ENCODE data around the gene CAMTA1.

The CAMTA1 gene

DNA sequence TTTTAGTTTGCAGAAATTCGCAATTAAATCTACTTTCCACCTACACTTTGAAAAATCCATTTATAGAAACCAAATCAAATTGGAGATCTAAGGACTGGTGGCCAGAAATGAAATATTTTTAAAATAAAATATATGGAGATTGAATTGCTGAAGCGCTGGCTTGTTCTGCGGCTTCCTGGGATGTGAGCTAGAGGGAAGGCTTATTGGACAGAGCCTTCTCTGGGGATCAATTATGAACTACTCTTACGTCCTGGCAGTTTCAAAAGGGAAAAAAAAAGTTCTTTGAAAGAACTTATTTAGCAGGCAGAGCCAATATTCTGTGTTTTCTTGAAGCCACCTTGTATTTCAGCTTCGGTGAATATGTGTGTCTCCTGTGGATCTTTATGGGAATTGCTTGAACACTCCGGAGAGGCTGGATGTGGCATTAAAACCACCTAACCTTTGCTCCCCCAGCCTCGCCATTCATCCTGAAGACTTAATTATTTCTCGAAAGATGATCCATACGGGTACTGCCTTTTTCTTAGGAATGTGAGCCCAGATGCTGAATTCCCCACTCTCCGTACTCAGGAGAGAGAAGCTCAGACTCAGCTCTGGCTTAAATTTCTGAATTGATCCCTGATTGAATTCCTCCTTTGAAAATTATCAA, 506.9 kb downstream of the CAMTA1 start:
- no peak for FAIRE-seq
- no peak for DNase-seq (ENCODE audit: insufficient read length, low spot score)
- TF ChIP-seq, protein P1, sequence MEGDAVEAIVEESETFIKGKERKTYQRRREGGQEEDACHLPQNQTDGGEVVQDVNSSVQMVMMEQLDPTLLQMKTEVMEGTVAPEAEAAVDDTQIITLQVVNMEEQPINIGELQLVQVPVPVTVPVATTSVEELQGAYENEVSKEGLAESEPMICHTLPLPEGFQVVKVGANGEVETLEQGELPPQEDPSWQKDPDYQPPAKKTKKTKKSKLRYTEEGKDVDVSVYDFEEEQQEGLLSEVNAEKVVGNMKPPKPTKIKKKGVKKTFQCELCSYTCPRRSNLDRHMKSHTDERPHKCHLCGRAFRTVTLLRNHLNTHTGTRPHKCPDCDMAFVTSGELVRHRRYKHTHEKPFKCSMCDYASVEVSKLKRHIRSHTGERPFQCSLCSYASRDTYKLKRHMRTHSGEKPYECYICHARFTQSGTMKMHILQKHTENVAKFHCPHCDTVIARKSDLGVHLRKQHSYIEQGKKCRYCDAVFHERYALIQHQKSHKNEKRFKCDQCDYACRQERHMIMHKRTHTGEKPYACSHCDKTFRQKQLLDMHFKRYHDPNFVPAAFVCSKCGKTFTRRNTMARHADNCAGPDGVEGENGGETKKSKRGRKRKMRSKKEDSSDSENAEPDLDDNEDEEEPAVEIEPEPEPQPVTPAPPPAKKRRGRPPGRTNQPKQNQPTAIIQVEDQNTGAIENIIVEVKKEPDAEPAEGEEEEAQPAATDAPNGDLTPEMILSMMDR (IDR thresholded peaks at IDR 0.05; ENCODE audit: insufficient read depth, missing control alignments), result no peak

DNA sequence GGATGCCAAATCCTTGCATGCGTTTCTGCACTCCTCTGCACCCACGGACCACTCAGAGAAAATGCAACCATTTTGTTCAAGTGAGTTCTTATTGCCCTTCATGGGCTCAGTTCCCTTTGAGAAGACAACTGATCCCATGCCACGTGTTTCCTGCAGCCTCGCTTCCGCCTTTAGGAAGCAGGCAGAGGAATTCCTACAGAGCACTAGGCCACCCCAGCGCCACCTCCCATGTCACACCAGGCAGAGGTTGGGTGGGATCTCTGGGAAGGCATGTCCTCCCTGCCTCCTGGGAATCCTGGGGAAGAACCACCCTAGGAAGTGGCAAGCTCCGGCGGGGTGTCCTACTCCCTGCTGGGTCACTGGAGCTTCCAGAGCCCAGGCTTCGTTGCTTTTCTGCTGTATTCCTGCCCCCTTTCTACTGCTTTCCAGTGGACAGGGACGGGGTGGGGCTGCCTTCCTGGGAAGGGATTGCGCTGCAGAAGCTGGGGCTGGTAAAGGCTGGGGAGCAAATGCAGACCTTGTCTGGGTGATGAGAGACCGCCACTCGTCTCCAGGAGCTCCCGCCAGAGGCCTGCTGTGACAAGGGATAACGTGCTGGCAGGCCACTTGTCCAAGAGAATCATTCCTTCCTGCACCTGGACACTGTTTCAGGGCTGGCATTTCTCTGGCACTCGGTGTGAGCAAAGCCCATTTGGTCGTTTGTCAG, 507.6 kb downstream of the CAMTA1 start:
- no peak for DNase-seq (ENCODE audit: insufficient read length, low spot score)
- FAIRE-seq, result no peak
- TF ChIP-seq, protein P1 (IDR thresholded peaks at IDR 0.05; ENCODE audit: insufficient read depth, missing control alignments), result no peak

DNA sequence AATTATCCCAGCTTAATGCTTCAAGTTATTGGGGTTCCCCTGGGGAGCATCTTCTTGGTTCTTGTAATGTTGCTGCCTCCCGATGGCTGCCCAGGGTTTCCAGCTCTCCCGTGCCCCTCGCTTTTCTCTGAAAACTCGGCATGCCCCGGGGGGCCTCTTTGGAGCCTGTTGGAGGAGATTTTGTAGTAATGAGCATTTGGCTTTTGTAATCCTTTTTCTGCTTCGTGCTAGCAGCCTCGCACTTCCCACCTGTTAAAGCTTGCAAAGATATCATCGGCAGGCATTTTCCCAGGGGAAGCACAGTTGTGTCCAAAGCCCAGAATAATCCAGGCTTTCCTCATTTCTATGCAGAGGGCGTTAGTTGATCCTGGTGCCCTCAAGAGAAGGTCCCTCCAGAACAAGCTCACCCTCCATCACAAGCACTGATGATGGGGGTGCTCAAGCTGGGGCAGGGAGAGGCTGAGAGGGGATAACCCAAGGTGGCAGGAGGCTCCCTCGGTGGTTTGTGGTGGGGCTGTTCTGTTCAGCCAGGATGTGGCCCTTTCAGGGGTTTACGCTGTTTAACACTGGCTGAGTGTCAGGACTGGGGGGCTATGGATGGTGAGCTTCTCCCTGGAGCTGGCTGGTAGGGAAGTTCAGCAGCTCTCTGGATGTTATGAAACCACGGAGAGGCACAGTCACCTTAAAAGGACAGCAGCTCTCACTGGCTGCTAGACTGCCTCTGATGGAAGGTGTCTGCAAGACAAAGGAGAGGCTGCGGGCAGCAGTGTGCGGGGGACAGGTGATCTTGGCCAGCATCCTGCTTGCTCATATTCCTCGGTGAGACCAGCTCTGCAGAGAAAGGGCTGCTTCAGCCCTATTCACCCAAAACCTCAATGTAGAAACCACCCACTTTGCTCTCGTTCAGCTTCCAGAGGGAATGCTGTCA, 508.7 kb downstream of the CAMTA1 start:
- DNase-seq (ENCODE audit: insufficient read length, low spot score) (no peak), FAIRE-seq (no peak)
- TF ChIP-seq, protein P1 (IDR thresholded peaks at IDR 0.05; ENCODE audit: insufficient read depth, missing control alignments), result no peak

DNA sequence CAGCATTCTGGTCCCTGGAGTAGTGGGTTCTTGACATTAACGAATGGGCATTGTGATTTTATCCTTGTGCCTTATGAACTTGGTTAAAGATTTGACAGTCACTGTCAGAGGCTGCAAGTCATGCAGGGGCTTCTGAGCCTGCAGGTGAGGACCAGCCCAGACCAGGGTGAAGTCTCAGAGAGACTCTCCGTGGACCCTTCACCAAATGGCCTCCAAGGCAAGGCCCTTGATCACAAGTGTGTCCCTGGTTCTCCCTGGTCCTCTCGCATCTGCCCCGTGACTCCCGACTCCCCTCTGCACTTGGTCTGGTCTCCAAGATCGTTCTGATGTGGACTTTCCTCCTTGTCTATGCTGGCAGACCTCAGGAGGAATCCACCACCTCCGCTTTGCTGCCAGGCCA, 509.4 kb downstream of the CAMTA1 start:
- TF ChIP-seq, protein P1 (IDR thresholded peaks at IDR 0.05; ENCODE audit: insufficient read depth, missing control alignments), result no peak
- FAIRE-seq (no peak), DNase-seq (ENCODE audit: insufficient read length, low spot score) (no peak)

DNA sequence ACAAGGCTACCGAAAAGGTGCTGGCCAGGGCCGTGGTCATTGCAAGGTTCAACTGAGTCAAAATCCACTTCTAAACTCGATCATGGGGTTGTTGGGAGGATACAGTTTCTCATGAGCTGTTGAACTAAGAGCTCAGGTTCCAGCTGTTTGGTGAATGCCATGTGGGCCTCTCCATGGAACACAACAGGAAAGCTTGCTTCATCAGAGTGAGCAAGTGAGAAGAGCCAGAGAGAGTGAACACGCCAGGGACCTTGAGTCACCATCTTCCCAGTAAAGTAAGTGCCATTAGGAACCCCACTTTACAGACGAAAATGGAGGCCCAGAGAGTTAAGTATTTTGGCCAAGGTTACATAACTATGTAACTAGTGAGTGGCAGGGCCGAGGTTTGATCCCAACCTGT, 510.7 kb downstream of the CAMTA1 start:
- TF ChIP-seq, protein P1 (IDR thresholded peaks at IDR 0.05; ENCODE audit: insufficient read depth, missing control alignments), result no peak
- DNase-seq (ENCODE audit: insufficient read length, low spot score) (no peak), FAIRE-seq (no peak)

DNA sequence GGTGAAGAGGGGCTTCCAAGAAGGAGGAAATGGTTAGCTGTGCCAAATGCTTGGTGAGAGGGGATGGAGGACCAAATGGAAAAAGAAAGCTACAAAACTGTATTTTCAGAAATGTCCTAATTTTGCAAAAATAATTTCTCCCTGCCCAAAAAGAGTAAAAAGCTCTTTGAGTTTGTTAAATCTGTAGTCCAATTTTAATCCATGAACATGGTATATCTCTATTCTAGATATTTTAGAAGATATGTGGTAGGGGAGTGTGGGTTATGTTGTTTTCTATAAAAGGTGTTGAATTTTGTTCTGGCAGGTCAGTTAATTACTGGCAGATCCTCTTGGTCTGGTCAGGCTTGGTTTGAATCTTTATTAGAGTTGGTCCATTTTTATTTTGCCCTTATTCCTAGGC, 511.7 kb downstream of the CAMTA1 start:
- FAIRE-seq, result no peak
- TF ChIP-seq, protein P1 (IDR thresholded peaks at IDR 0.05; ENCODE audit: insufficient read depth, missing control alignments), result no peak

More for the DNA sequence above, 511.7 kb downstream of the CAMTA1 start:
- DNase-seq (ENCODE audit: insufficient read length, low spot score), result no peak
